ENCODE data around the gene CFAP161. TPM values are rescaled to one million over a fixed set of nuclear protein-coding genes. Genes with fewer than 3 reads are reported as not detected.
A peak's percentile ranks its signal among the peaks of the same experiment; 100 is the strongest.

CFAP161 gene
- total and polyA plus RNA-seq, 9 of the 15 experiments (the other 6 are each of a cell fraction or from before 2014, with no cell fraction given): 25.8 to 83.3 (median 75.6) TPM

DNA sequence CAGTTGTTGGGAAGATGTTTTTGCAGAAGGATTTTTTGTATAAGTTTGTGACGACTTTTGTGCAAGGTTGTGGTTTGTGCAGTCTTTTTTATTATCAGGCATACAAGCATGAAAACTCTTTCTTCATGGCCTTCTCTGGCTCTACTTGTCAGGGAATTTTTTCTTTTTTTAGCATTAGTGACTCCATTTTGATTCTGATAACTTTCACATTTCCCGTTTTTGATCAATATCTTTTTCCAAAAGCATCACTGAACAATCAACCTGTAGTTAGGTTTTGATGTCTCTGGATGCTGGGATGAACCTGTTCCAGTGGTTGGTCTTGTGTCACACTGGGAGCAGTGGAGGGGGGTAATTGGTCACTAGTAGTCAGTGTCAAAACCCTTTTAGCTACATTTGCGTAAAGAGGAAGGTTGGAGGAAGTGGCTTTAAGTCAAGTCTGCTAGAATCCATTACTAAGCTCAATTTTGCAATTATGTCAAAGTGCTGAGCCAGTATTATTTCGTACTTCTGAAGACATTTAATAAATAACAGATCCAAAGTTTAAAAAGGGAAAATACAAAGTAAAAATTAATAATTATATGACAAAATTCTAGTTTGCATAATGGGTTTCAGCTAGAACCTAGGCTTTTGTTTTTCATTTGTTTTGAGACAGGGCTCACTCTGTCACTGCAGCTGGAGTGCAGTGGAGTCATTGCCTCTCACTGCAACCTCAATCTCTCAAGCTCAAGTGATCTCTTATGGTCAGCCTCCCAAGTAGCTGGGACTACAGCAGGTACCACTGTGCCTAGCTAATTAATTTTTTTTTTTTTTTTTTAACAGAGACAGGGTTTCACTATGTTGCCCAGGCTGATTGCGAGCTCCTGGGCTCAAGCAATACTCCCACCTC is 18.8 kb upstream of the CFAP161 start (continued):
- TF ChIP-seq NR2C1 (IDR thresholded peaks at IDR 0.05) (no peak), NR2C1 (tag; IDR thresholded peaks at IDR 0.05) (0 out of 2 replicates have a peak, but pooled peaks have one; percentile 28), EWSR1 (IDR thresholded peaks at IDR 0.05; ENCODE audit: borderline replicate concordance, low read depth, partially characterized antibody) (no peak), CBFB (CRISPR knock-in tag; IDR thresholded peaks at IDR 0.05) (no peak), PHF21A (IDR thresholded peaks at IDR 0.05; ENCODE audit: borderline replicate concordance, low read depth) (no peak), SIN3B (IDR thresholded peaks at IDR 0.05; ENCODE audit: low read depth) (no peak), SMARCB1 (IDR thresholded peaks at IDR 0.05; ENCODE audit: insufficient read length, low read depth) (no peak), ZKSCAN8 (CRISPR knock-in tag; IDR thresholded peaks at IDR 0.05) (no peak), MECOM (CRISPR knock-in tag; IDR thresholded peaks at IDR 0.05) (no peak), ZNF324 (CRISPR knock-in tag; IDR thresholded peaks at IDR 0.05) (no peak), CHD1 (IDR thresholded peaks at IDR 0.05; ENCODE audit: low read length) (no peak), POLR2G (IDR thresholded peaks at IDR 0.05; ENCODE audit: low read depth, low read length) (0 out of 2 replicates have a peak, but pooled peaks have one; percentile 14), POLR3G (IDR thresholded peaks at IDR 0.05; ENCODE audit: extremely low read depth, insufficient read length, insufficient replicate concordance) (no peak), ETV6 (IDR thresholded peaks at IDR 0.05; ENCODE audit: borderline replicate concordance in 1 of 2, low read depth in 2 of 2, low read length in 1 of 2) (no peak), ETV6 (CRISPR knock-in tag; IDR thresholded peaks at IDR 0.05; ENCODE audit: borderline replicate concordance) (no peak), MAFK (IDR thresholded peaks at IDR 0.05; ENCODE audit: low read length) (no peak), CCNT2 (IDR thresholded peaks at IDR 0.05; ENCODE audit: borderline replicate concordance, extremely low read depth, insufficient read length, low read depth, low read length) (no peak)
- TF ChIP-seq, protein P1, sequence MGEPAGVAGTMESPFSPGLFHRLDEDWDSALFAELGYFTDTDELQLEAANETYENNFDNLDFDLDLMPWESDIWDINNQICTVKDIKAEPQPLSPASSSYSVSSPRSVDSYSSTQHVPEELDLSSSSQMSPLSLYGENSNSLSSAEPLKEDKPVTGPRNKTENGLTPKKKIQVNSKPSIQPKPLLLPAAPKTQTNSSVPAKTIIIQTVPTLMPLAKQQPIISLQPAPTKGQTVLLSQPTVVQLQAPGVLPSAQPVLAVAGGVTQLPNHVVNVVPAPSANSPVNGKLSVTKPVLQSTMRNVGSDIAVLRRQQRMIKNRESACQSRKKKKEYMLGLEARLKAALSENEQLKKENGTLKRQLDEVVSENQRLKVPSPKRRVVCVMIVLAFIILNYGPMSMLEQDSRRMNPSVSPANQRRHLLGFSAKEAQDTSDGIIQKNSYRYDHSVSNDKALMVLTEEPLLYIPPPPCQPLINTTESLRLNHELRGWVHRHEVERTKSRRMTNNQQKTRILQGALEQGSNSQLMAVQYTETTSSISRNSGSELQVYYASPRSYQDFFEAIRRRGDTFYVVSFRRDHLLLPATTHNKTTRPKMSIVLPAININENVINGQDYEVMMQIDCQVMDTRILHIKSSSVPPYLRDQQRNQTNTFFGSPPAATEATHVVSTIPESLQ (CRISPR knock-in tag; IDR thresholded peaks at IDR 0.05): no peak
- TF ChIP-seq, protein P2, sequence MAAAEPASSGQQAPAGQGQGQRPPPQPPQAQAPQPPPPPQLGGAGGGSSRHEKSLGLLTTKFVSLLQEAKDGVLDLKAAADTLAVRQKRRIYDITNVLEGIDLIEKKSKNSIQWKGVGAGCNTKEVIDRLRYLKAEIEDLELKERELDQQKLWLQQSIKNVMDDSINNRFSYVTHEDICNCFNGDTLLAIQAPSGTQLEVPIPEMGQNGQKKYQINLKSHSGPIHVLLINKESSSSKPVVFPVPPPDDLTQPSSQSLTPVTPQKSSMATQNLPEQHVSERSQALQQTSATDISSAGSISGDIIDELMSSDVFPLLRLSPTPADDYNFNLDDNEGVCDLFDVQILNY (CRISPR knock-in tag; IDR thresholded peaks at IDR 0.05): no peak
- TF ChIP-seq, protein P3, sequence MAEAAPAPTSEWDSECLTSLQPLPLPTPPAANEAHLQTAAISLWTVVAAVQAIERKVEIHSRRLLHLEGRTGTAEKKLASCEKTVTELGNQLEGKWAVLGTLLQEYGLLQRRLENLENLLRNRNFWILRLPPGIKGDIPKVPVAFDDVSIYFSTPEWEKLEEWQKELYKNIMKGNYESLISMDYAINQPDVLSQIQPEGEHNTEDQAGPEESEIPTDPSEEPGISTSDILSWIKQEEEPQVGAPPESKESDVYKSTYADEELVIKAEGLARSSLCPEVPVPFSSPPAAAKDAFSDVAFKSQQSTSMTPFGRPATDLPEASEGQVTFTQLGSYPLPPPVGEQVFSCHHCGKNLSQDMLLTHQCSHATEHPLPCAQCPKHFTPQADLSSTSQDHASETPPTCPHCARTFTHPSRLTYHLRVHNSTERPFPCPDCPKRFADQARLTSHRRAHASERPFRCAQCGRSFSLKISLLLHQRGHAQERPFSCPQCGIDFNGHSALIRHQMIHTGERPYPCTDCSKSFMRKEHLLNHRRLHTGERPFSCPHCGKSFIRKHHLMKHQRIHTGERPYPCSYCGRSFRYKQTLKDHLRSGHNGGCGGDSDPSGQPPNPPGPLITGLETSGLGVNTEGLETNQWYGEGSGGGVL (CRISPR knock-in tag; IDR thresholded peaks at IDR 0.05): no peak
